Esophagus muscularis mucosa (tissue), 4 donors: ENCODE results near the gene ADPRHL1. TPM values are rescaled to one million over a fixed set of nuclear protein-coding genes. Genes with fewer than 3 reads are reported as not detected.

ENCODE experiments used
- DNase-seq: peaks from one replicate; pipeline ENCODE4 v3.0.0-alpha.2; 2017; ENCODE audit errors: extremely low spot score
- H3K27ac ChIP-seq, 4 donors: fragments of 200-600 bp; sonication (generic); replicated peaks in 1 of 4; 1 replicate in 3 of 4; 2 replicates in 1 of 4; pipeline ENCODE4 v1.5.1; 2016 to 2019; ENCODE audit warnings: mild to moderate bottlenecking in 1 of 4
- H3K27me3 ChIP-seq, 4 donors: fragments of 200-600 bp; sonication (generic); one replicate each; pipeline versions ENCODE4 v1.5.1 to v1.6.0; 2016 to 2019
- H3K36me3 ChIP-seq, 4 donors: fragments of 200-600 bp; sonication (generic); one replicate each; pipeline ENCODE4 v1.5.1; 2016 to 2019
- H3K4me1 ChIP-seq, 4 donors: fragments of 200-600 bp; sonication (generic); one replicate each; pipeline ENCODE4 v1.5.1; 2016 to 2019
- H3K4me3 ChIP-seq, 4 donors: fragments of 200-600 bp; sonication (generic); 1 replicate in 2 of 4; 2 replicates in 2 of 4; pipeline ENCODE4 v1.5.1; 2016 to 2019; ENCODE audit warnings: mild to moderate bottlenecking in 4 of 4, moderate library complexity in 1 of 4
- H3K9me3 ChIP-seq, 4 donors: fragments of 200-600 bp; sonication (generic); 1 replicate in 3 of 4; 2 replicates in 1 of 4; pipeline ENCODE4 v1.5.1; 2016 to 2019
- EP300 ChIP-seq: sonication (generic); formaldehyde crosslinking; IDR thresholded peaks from one replicate; pipeline ENCODE4 v1.6.1; 2017; ENCODE audit warnings: antibody characterized with exemption
- POLR2A ChIP-seq: fragments of 450-650 bp; IDR thresholded peaks from one replicate; pipeline ENCODE4 v1.6.1; 2017; ENCODE audit warnings: antibody characterized with exemption, moderate library complexity, mild to moderate bottlenecking, low read depth
- POLR2AphosphoS5 ChIP-seq, 2 donors: sonication (generic); formaldehyde crosslinking; IDR thresholded peaks; one replicate each; pipeline ENCODE4 v1.6.1; 2017; ENCODE audit warnings: antibody characterized with exemption in 2 of 2
- WGBS: methylation state at CpG from one replicate; pipeline ENCODE4 v1.1.5; 2018; 5-methylcytosine and 5-hydroxymethylcytosine counted together
- intact Hi-C: fragments of 100-400 bp; cut with DNase I; formaldehyde crosslinking; loops from one replicate; pipeline ENCODE4 v1.15.1; 2023
- total RNA-seq, 4 donors: library from RNA; depleted of rRNA; stranded (reverse); fragments of >200 nt; gene quantifications; one replicate each; pipeline versions ENCODE4 v1.1.0 to v1.2.1, GENCODE V29; 2016
- TF ChIP-seq, protein P1 (sequence below), 3 experiments: fragments of 200-600 bp in 2 of 3; fragments of 450-650 bp in 1 of 3; sonication (generic) in 2 of 3; IDR thresholded peaks; one replicate each; pipeline ENCODE4 v1.5.1; 2017 to 2019; ENCODE audit warnings: antibody characterized with exemption in 3 of 3, mild to moderate bottlenecking in 2 of 3, moderate library complexity in 1 of 3

Gene ADPRHL1
- total RNA-seq, 4 donors from 2014 or later = 6.9 to 26.2 (median 11.0) TPM

DNA sequence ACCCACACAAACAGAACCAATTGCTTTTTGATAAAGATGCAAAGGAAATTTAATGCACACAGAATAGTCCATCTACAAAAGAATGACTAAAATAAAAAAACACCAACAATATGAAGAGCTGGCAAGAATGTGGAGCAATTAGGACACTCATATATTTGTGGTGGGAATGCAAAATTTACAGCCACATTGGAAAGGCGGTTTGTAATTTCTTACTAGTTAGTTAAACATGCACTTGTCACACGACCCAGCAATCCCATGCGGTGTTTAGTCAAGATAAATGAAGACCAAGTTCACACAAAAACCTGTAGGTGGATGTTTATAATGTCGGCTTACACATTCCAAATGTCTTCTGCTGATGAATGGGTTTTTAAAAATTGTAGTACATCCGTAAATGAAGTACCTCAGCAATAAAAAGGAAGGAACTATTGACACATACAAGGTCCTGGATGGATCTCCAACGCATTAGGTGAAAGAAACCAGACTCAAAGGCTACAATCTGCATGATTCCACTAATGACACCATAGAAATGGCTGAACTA lies 94.6 kb downstream of the ADPRHL1 start:
- H3K4me1 ChIP-seq = peaks cover 5 to 24% (median 13%) of the 10 kb centered on the region in 4 donors
- H3K9me3 ChIP-seq = no peaks in the 10 kb centered on the region
- TF ChIP-seq, protein P1, sequence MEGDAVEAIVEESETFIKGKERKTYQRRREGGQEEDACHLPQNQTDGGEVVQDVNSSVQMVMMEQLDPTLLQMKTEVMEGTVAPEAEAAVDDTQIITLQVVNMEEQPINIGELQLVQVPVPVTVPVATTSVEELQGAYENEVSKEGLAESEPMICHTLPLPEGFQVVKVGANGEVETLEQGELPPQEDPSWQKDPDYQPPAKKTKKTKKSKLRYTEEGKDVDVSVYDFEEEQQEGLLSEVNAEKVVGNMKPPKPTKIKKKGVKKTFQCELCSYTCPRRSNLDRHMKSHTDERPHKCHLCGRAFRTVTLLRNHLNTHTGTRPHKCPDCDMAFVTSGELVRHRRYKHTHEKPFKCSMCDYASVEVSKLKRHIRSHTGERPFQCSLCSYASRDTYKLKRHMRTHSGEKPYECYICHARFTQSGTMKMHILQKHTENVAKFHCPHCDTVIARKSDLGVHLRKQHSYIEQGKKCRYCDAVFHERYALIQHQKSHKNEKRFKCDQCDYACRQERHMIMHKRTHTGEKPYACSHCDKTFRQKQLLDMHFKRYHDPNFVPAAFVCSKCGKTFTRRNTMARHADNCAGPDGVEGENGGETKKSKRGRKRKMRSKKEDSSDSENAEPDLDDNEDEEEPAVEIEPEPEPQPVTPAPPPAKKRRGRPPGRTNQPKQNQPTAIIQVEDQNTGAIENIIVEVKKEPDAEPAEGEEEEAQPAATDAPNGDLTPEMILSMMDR (IDR thresholded peaks at IDR 0.05) = no peak
- no peak for TF ChIP-seq POLR2AphosphoS5 (IDR thresholded peaks at IDR 0.05)
- intact Hi-C loops = no loop called here
- H3K4me3 ChIP-seq = no peak overlapping the region
- peaks cover 0 to 16% (median 5%) of the 10 kb centered on the region in 4 donors for H3K36me3 ChIP-seq
- no peak overlapping the region for H3K27ac ChIP-seq
- peaks cover 0 to 7% (median 0%) of the 10 kb centered on the region in 4 donors for H3K27me3 ChIP-seq
- 43% methylated on average over 6 of the region's 6 CpGs for WGBS
- DNase-seq = no peak

DNA sequence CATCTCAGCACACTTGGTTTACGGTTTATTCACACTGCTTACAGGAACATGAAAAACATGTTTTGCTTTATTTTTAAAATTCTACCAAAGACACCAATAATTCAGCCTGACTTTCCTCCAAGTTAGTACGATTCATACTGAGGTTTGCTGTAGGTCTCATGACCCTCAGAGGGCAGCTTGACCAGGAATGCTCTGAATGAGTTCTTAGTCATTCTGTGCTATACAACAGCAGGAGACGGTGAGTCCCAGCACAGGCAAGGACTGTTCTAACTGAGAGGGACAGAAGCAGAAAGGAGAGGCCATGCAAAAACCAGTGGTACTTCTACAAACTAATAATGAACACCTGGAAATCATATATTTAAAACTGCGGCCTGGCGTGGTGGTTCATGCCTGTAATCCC lies 95.8 kb downstream of the ADPRHL1 start:
- TF ChIP-seq, protein P1 (IDR thresholded peaks at IDR 0.05) = no peak
- TF ChIP-seq EP300 (no peak), POLR2A (no peak), POLR2AphosphoS5 (IDR thresholded peaks at IDR 0.05) (no peak)
- H3K4me1 ChIP-seq = peaks cover 0 to 12% (median 1%) of the 10 kb centered on the region in 4 donors
- H3K27ac ChIP-seq = no peak overlapping the region
- H3K27me3 ChIP-seq = no peaks in the 10 kb centered on the region
- H3K4me3 ChIP-seq = no peak overlapping the region
- peaks cover 0 to 24% (median 7%) of the 10 kb centered on the region in 4 donors for H3K36me3 ChIP-seq
- no peaks in the 10 kb centered on the region for H3K9me3 ChIP-seq
- intact Hi-C loops = no loop called here
- WGBS = 90% methylated on average over 5 of the region's 5 CpGs
- DNase-seq = no peak

DNA sequence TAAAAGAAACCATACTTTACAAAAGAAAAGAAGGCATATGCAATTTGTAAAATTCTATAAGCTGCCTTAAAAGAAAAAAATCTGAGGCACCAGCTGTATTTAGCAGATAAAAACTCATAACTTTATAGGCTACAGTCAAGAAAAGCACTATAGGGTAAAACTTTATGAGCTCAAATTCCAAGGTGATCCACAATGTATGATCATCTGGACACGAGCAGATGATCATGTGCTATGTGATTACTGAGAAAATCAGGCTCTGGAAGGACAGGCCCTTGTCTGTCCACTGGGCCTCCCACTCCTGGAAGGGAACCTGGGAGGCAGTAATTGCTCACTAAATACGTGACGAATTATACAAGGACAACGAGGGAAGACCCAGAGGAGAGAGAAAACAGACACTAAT lies 96.7 kb downstream of the ADPRHL1 start:
- TF ChIP-seq POLR2AphosphoS5 (IDR thresholded peaks at IDR 0.05) = no peak
- no peak for TF ChIP-seq EP300
- TF ChIP-seq, protein P1 (IDR thresholded peaks at IDR 0.05) = no peak
- TF ChIP-seq POLR2A = no peak
- Histone ChIP-seq H3K27ac (no peak overlapping the region), H3K36me3 (peaks cover 0 to 24% (median 9%) of the 10 kb centered on the region in 4 donors), H3K9me3 (no peaks in the 10 kb centered on the region), H3K4me3 (no peak overlapping the region), H3K27me3 (no peaks in the 10 kb centered on the region), H3K4me1 (peaks cover 0 to 9% (median 0%) of the 10 kb centered on the region in 4 donors)
- intact Hi-C loops = no loop called here
- no peak for DNase-seq
- WGBS = 65% methylated on average over 4 of the region's 4 CpGs

DNA sequence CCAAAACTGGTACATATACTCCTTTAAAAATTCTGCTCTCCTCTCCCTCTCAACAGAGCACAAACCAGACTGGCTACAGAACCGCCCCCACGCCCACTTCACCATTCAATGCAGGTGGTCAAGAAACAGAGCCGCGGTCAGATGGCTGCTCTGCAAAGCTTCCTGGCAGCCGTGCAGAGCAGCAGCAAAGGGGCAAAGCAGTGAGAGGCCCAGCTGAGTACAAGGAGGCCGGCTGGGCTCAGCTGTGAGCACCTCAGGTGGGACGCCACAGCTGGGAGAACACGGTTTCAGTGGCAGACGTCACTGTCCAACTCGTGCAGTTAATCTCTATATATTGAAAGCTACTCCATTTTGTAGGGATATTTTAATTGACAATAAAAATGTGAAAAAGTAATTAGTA lies 97.7 kb downstream of the ADPRHL1 start:
- WGBS = 86% methylated on average over 10 of the region's 10 CpGs
- H3K27me3 ChIP-seq = no peaks in the 10 kb centered on the region
- TF ChIP-seq EP300 (no peak), POLR2AphosphoS5 (IDR thresholded peaks at IDR 0.05) (no peak), POLR2A (no peak)
- TF ChIP-seq, protein P1 (IDR thresholded peaks at IDR 0.05) = no peak
- H3K9me3 ChIP-seq = no peaks in the 10 kb centered on the region
- H3K4me1 ChIP-seq = peaks cover 0 to 9% (median 0%) of the 10 kb centered on the region in 4 donors
- H3K36me3 ChIP-seq = peaks cover 0 to 30% (median 11%) of the 10 kb centered on the region in 4 donors
- no peak for DNase-seq
- H3K4me3 ChIP-seq = no peak overlapping the region
- H3K27ac ChIP-seq = no peak overlapping the region
- intact Hi-C loops = no loop called here
